GM23338 (cell line): ENCODE data around the gene APOD. TPM values are rescaled to one million over a fixed set of nuclear protein-coding genes. Genes with fewer than 3 reads are reported as not detected.

Experiments used
- ATAC-seq: fragments of 200-7000 bp; cut with Tn5 transposase; 3 replicates; pipeline ENCODE4 v1.9.1; 2020
- DNase-seq: peaks from one replicate; pipeline ENCODE4 v3.0.0-alpha.2; 2015; ENCODE audit warnings: low spot score
- H2AFZ ChIP-seq: fragments of 200-600 bp; sonication (generic); 2 replicates; pipeline ENCODE4 v1.8.0; 2016; ENCODE audit warnings: antibody characterized with exemption, mild to moderate bottlenecking, moderate library complexity
- H3F3A ChIP-seq: fragments of 200-600 bp; sonication (generic); replicated peaks from 2 replicates; pipeline ENCODE4 v1.8.0; 2017; ENCODE audit warnings: antibody characterized with exemption, mixed run types, low read depth
- H3K27ac ChIP-seq: fragments of 200-600 bp; sonication (generic); 2 replicates; pipeline ENCODE4 v1.6.1; 2016; ENCODE audit warnings: low read depth
- H3K27me3 ChIP-seq: fragments of 200-600 bp; sonication (generic); 2 replicates; pipeline ENCODE4 v1.8.0; 2016; ENCODE audit warnings: mild to moderate bottlenecking, mixed run types, moderate library complexity; ENCODE audit not compliant: insufficient read depth
- H3K36me3 ChIP-seq: fragments of 200-600 bp; sonication (generic); 2 replicates; pipeline ENCODE4 v1.8.0; 2016; ENCODE audit warnings: mild to moderate bottlenecking; ENCODE audit not compliant: insufficient read depth
- H3K4me1 ChIP-seq: fragments of 200-600 bp; sonication (generic); 2 replicates; pipeline ENCODE4 v1.8.0; 2016; ENCODE audit warnings: mild to moderate bottlenecking, moderate library complexity; ENCODE audit not compliant: insufficient read depth
- H3K4me2 ChIP-seq: fragments of 200-600 bp; sonication (generic); 2 replicates; pipeline ENCODE4 v1.7.1; 2017; ENCODE audit warnings: mixed run types
- H3K4me3 ChIP-seq: fragments of 200-600 bp; sonication (generic); 2 replicates; pipeline ENCODE4 v1.6.1; 2016; ENCODE audit warnings: mixed run types
- H3K79me2 ChIP-seq: fragments of 200-600 bp; sonication (generic); replicated peaks from 2 replicates; pipeline ENCODE4 v1.8.0; 2017; ENCODE audit warnings: mild to moderate bottlenecking; ENCODE audit not compliant: insufficient read depth
- H3K9me2 ChIP-seq: fragments of 200-600 bp; sonication (generic); 2 replicates; pipeline ENCODE4 v1.8.0; 2017; ENCODE audit not compliant: insufficient read depth
- H4K20me1 ChIP-seq: fragments of 200-600 bp; sonication (generic); replicated peaks from 2 replicates; pipeline ENCODE4 v1.8.0; 2017; ENCODE audit warnings: mild to moderate bottlenecking; ENCODE audit not compliant: insufficient read depth
- H3K27ac Mint-ChIP-seq: 2 replicates; pipeline ENCODE4 v1.8.0; 2020; ENCODE audit warnings: inconsistent platforms, mild to moderate bottlenecking, moderate library complexity, mixed read lengths
- H3K27me3 Mint-ChIP-seq: 3 replicates; pipeline ENCODE4 v1.8.0; 2022; ENCODE audit warnings: low read depth, mild to moderate bottlenecking, moderate library complexity, mixed read lengths, inconsistent platforms; ENCODE audit not compliant: insufficient read depth, poor library complexity
- H3K36me3 Mint-ChIP-seq: 3 replicates; pipeline ENCODE4 v1.8.0; 2021; ENCODE audit warnings: low read depth, mild to moderate bottlenecking, inconsistent platforms, moderate library complexity, mixed read lengths
- H3K4me1 Mint-ChIP-seq: 3 replicates; pipeline ENCODE4 v1.8.0; 2020; ENCODE audit warnings: mild to moderate bottlenecking, inconsistent platforms, mixed read lengths
- H3K4me3 Mint-ChIP-seq: 3 replicates; pipeline ENCODE4 v1.8.0; 2021; ENCODE audit warnings: moderate library complexity, mild to moderate bottlenecking, inconsistent platforms, mixed read lengths
- H3K9me3 Mint-ChIP-seq: 3 replicates; pipeline ENCODE4 v1.8.0; 2020; ENCODE audit warnings: moderate library complexity, mild to moderate bottlenecking, inconsistent platforms, mixed read lengths
- ETS1 ChIP-seq: IDR thresholded peaks from 2 replicates; pipeline ENCODE4 v1.6.1; 2016; ENCODE audit warnings: antibody characterized with exemption
- EZH2 ChIP-seq: fragments of 200-600 bp; sonication (generic); IDR thresholded peaks from one replicate; pipeline ENCODE4 v1.8.0; 2017; ENCODE audit warnings: antibody characterized with exemption, mild to moderate bottlenecking, low read depth; ENCODE audit not compliant: unreplicated experiment
- EZH2phosphoT487 ChIP-seq: fragments of 200-600 bp; sonication (generic); IDR thresholded peaks from one replicate; pipeline ENCODE4 v1.8.1; 2018; ENCODE audit warnings: antibody characterized with exemption; ENCODE audit not compliant: unreplicated experiment
- JUNB ChIP-seq: IDR thresholded peaks from one replicate; pipeline ENCODE4 v1.6.1; 2016; ENCODE audit warnings: antibody characterized with exemption; ENCODE audit not compliant: unreplicated experiment
- POLR2AphosphoS5 ChIP-seq: IDR thresholded peaks from 2 replicates; pipeline ENCODE4 v1.6.1; 2016; ENCODE audit warnings: antibody characterized with exemption, low read depth
- polyA plus RNA-seq: library from polyadenylated mRNA; unstranded; fragments of >200 nt; fragmentation: Nextera tagmentation; extraction: Ambion mirVana; gene quantifications from 2 replicates; pipeline ENCODE4 v1.2.1, GENCODE V29; 2016
- small RNA-seq: library from RNA; depleted of rRNA; stranded (forward); fragments of <200 nt; gene quantifications from one replicate; pipeline ENCODE3, GENCODE V24; 2014; ENCODE audit warnings: low replicate concordance
- total RNA-seq: library from RNA; depleted of rRNA; stranded (reverse); fragments of >200 nt; shearing (Covaris generic); gene quantifications from 2 replicates; pipeline ENCODE4 v1.2.3, GENCODE V29; 2014; rRNA removed
- TF ChIP-seq, protein P1 (sequence below), 2 experiments: fragments of 200-600 bp in 1 of 2; sonication (generic) in 1 of 2; conservative IDR thresholded peaks; 2 replicates each; pipeline versions ENCODE4 v1.5.1 to v1.6.1; 2016 to 2017; ENCODE audit warnings: antibody characterized with exemption in 2 of 2, low read depth in 2 of 2, mild to moderate bottlenecking in 2 of 2, moderate library complexity in 1 of 2

Gene APOD
- total and polyA plus RNA-seq, 2 experiments from 2014 or later = not detected

- no peak for TF ChIP-seq ETS1
- TF ChIP-seq POLR2AphosphoS5 = no peak
- TF ChIP-seq EZH2phosphoT487 = no peak
- TF ChIP-seq EZH2 = no peak
- TF ChIP-seq JUNB = no peak
- TF ChIP-seq, protein P1, sequence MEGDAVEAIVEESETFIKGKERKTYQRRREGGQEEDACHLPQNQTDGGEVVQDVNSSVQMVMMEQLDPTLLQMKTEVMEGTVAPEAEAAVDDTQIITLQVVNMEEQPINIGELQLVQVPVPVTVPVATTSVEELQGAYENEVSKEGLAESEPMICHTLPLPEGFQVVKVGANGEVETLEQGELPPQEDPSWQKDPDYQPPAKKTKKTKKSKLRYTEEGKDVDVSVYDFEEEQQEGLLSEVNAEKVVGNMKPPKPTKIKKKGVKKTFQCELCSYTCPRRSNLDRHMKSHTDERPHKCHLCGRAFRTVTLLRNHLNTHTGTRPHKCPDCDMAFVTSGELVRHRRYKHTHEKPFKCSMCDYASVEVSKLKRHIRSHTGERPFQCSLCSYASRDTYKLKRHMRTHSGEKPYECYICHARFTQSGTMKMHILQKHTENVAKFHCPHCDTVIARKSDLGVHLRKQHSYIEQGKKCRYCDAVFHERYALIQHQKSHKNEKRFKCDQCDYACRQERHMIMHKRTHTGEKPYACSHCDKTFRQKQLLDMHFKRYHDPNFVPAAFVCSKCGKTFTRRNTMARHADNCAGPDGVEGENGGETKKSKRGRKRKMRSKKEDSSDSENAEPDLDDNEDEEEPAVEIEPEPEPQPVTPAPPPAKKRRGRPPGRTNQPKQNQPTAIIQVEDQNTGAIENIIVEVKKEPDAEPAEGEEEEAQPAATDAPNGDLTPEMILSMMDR (conservative IDR thresholded peaks at IDR 0.05; ENCODE audit: low read depth in 2 of 2) = no peak
These were observed 59.4 kb downstream of the APOD start (continued) for GRCh38 chr3:195524171-195524896.

DNA sequence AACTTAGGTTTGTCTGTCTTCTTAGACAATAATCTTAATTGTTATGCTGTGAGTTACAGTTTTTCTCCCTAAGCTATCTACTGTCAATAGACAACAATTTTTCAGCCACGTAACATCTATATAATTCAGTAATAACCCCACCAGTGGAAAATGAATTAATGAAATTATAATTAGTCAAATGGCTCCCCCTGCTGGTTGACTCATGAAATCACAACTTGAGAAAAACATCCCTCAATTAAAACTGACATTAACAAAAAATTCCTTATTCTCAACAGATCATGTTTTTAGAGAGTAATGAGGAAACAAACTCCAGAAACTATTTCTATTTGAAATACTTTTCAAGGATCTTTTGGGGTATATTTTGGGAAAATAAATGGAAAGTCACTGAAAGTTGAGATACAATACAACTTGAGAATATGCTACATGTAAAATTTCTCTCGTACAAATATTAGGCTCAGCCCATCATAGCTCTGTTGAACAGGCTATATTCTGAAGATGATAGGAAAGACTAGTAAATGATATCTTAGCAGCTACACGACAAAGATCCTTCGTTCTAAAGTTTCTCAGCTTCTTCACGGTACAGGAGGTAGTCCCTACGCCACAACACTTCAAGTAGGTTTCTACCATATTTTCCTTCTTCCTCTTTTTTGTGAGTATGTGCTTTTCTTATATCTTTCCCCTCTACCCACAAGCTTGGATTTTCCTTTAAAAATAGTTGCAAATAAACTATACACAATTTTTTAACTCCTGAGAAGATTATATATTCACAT is 61.3 kb downstream of the APOD start:
- DNase-seq = peak; percentile 46
- Histone ChIP-seq H3K4me2 (no peak overlapping the region), H4K20me1 (no peaks in the 10 kb centered on the region), H3K4me1 (no peaks in the 10 kb centered on the region), H2AFZ (no peak overlapping the region), H3K9me2 (no peaks in the 10 kb centered on the region), H3K36me3 (no peaks in the 10 kb centered on the region), H3F3A (no peaks in the 10 kb centered on the region), H3K27ac (no peak overlapping the region), H3K79me2 (no peaks in the 10 kb centered on the region), H3K4me3 (no peak overlapping the region), H3K27me3 (no peaks in the 10 kb centered on the region)
- Mint-ChIP-seq H3K9me3 (no peaks in the 10 kb centered on the region), H3K27ac (no peak overlapping the region), H3K36me3 (peaks cover 12% of the 10 kb centered on the region; the same call in 2 of the 3 replicates), H3K27me3 (no peaks in the 10 kb centered on the region), H3K4me1 (no peaks in the 10 kb centered on the region), H3K4me3 (no peak overlapping the region)
- ATAC-seq = no peak
- TF ChIP-seq EZH2 = no peak
- TF ChIP-seq, protein P1 (conservative IDR thresholded peaks at IDR 0.05; ENCODE audit: low read depth in 2 of 2) = peak in 1 of 2 experiments; percentile 94

Small RNA genes within 50 kb of the gene (small RNA-seq; reads per million reads assigned to genes)
- gene RN7SL73P (not detected), gene RNU6ATAC24P (not detected)

Other genes starting within 250 kb of the APOD start
- 45.6 and 74.6 TPM in 2 replicates for gene ACAP2, start 140.9 kb downstream of the APOD start, total RNA-seq
- gene ACAP2, start 140.9 kb downstream of the APOD start, polyA plus RNA-seq = 102 and 104 TPM in 2 replicates
- 32.9 and 46.8 TPM in 2 replicates for gene PPP1R2, start 40.6 kb downstream of the APOD start, total RNA-seq
- 37.1 and 45.9 TPM in 2 replicates for gene PPP1R2, start 40.6 kb downstream of the APOD start, polyA plus RNA-seq
- gene MUC20, start 137.0 kb upstream of the APOD start, total RNA-seq = 0.12 TPM in 1 of 2 replicates, not detected in the other
- 0.29 TPM in 1 of 2 replicates, not detected in the other for gene MUC20, start 137.0 kb upstream of the APOD start, polyA plus RNA-seq
- 1.3 and 1.6 TPM in 2 replicates for gene MUC4, start 228.0 kb upstream of the APOD start, total RNA-seq
- 0.80 and 1.3 TPM in 2 replicates for gene MUC4, start 228.0 kb upstream of the APOD start, polyA plus RNA-seq